NCI-H128 (cell line): ENCODE data around the gene TXNRD2.
A peak's percentile ranks its signal among the peaks of the same experiment; 100 is the strongest.

ENCODE experiments used
- DNase-seq: peaks from one replicate; lab custom pipeline; 2025; ENCODE audit not compliant: unreplicated experiment; lab: John Stamatoyannopoulos, UW

TXNRD2 gene

DNA sequence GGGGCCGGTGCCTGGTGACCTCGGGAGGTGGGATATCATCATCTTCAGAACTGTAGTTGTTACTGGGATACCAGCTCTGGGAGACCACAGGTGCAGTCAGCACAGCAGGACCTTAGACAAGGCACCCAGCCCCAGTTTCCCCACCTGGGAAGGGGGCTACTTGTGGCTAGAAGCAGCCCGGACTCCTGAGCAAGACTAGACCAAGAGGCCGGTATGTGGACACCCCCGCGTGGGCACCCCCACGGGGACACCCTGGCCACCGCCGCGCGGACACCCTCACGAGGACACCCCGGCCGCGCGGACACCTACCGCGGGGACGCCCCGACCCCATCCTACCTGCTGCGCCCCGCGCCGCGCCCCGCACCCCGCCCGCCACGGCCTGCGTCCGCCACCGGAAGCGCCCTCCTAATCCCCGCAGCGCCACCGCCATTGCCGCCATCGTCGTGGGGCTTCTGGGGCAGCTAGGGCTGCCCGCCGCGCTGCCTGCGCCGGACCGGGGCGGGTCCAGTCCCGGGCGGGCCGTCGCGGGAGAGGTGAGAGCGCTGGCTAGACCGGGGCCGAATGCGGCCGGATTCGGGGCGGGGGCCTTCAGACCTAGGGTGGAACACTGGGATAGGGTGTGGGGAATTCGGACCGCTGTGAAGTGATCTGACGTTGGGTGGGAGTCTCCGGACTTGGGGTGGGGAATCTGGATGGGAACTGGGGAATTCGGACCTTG lies at the start of gene TXNRD2, which contains the start of gene COMT:
Gene TXNRD2, minus strand, starts transcription at position 454 of the 718 bp plus-strand sequence. Its CDS starts 15 bp downstream, at position 439.
Gene COMT, plus strand, starts transcription at position 408 of the 718 bp plus-strand sequence. CDS start 20,755 bp downstream, outside the sequence.
- no peak for DNase-seq

DNA sequence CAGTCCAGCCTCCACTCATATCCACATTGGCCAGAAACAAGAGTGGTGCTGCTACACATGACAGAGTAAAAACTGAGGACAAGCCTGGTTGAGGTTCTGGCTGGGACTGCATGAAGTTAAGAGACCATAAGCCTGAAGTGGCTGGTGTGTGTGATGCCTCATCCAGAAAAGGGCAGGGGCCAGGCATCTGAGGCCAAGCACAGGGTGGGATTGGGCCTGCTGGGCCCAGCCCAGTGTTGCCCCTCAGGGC lies 49.7 kb upstream of the TXNRD2 start:
- no peak for DNase-seq

- no peak for DNase-seq
These were observed 49.2 kb upstream of the TXNRD2 start for GRCh38 chr22:19990609-19991394.

DNA sequence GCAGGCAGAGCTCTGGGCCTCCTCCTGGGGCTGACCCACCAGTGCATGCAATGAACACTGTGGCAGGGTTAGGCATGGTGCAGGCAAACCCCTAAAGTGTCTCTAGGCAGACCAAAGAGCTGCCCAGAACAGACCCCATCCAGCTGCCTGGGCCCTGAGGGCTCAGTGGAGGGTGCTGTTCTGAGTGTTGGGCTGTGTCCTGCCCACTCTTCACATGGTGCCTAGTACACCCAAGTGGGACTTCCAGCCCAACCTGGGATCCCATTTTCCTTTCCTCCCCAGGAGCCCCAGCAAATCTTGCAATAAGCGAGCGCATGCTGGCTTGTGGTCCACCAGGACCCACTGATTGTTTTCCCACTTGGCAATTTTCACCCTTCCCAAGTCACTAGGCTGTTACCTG lies 48.6 kb upstream of the TXNRD2 start:
- no peak for DNase-seq

GRCh38 chr22:19989725-19990067 lies 48.1 kb upstream of the TXNRD2 start:
- no peak for DNase-seq

- DNase-seq, result no peak
These were observed 47.5 kb upstream of the TXNRD2 start for GRCh38 chr22:19988965-19989724.

DNA sequence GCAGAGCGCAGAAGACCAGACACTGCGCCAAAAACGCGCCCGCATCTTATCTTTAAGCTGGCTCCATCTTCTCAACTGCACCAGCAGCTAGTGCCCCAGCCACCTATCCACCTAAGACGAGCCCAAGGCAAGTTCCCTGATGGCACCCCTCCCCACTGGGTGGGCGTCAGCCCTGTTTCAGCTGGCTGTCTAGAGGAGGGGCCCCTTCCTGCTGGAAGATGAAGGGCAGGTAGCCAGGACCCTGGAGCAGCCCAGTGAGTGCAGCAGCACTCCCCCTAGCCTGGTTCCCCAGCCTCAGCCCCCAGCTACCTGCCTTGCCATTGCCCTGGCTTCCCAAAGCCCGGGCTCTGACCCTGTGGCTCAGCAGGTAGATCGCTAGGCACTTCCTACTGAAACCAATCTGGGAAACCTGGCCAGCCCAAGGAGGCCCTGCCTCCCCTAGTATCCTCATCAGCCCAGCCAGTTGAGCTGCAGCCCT lies 46.8 kb upstream of the TXNRD2 start:
- no peak for DNase-seq

- DNase-seq, result no peak
These were observed 46.0 kb upstream of the TXNRD2 start for GRCh38 chr22:19987394-19988306.

GRCh38 chr22:19986410-19987341 lies 45.1 kb upstream of the TXNRD2 start:
- DNase-seq, result peak; percentile 29

- DNase-seq, result no peak
These were observed 44.4 kb upstream of the TXNRD2 start for GRCh38 chr22:19986011-19986409.

DNA sequence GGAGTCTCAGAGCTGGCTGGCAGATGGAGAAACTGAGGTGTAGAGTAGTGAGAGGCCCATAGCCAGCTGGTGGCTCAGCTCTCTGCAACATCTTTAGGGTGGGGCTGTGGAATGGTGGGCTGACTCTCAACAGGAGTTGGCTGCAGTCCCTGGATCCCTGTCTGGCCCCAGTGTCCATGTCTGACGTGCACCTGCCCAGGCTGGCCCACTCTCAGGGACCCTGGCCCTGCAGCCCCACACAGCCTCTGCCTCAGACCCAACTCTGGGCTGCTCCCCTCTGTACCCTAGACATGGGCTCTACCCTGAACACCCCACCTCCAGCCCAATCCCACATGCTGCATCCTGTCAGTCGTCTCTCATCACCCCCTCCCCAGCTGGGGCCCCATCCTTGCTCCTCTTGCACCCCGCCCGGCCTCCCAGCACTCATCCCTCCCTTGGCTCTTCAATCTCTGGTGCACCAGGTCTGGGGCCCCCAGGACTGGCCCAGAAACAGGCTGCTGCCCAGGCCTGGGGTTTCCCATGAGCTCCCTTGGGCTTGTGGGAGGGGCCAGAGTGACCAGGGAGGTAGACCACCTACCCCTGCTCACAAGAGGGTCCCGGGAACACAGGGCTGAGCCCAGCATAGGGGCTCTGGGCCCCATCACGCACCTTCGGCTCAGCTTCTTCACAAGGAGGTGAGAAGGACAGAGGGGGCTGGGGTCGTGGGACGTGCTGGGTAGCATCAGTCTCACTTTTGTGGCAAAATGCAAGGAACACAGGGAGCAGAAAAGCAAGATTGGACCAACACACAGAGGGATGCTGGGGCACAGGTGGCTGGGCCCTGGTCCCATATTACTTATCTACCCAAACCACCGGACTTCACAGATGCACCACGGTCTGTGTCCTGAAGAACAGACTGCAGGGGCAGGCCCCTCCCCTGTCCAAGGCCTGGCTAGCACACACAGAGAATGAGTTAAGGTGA lies 43.5 kb upstream of the TXNRD2 start:
- DNase-seq, result no peak

DNA sequence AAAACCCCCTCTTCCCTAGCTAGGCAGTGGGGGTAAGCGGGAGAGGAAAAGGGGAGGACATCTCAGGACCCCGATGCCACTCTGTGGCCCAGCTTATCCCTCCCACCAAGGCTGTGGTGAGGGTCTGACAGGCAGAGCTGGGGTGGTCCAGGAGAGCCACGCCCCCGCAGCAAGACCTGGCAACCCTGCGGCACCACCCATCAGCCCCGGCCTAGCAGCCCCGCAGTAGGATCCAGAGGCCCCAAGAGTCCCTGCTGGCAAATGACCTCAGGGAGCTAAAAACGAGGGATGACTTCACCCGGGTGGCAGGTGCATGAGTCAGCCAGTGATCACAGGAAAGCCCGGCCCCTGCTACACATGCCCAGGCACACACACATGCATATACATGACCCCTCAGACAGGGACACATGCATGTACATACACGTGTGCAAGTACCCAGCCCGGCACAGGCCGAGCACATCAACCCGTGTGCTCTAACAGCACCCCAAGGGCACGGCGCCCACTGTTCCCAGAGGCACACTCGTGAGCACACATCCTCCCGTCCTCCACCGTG lies 42.7 kb upstream of the TXNRD2 start:
- DNase-seq, result no peak

DNA sequence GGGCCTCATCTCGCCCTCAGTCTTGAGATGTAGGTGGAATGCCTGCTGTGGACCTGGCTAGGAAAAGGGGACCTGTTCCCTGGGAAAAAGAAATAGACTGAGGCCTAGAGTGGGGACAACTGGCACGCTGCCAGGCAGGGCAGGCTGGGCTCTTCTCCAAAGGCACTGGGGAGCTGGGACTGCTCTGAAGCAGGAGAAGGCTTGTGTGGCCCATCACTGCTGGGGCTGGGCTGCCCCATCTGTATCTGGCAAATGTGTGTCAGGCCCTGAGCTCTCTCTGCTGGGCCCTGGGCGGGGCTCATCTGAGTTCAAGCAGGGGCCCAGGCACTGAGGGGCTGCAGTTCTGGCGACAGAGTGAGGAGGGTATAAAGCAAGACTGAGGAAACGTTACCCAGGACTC lies 42.1 kb upstream of the TXNRD2 start:
- DNase-seq, result no peak

- no peak for DNase-seq
These were observed 41.5 kb upstream of the TXNRD2 start for GRCh38 chr22:19982991-19983578.

DNA sequence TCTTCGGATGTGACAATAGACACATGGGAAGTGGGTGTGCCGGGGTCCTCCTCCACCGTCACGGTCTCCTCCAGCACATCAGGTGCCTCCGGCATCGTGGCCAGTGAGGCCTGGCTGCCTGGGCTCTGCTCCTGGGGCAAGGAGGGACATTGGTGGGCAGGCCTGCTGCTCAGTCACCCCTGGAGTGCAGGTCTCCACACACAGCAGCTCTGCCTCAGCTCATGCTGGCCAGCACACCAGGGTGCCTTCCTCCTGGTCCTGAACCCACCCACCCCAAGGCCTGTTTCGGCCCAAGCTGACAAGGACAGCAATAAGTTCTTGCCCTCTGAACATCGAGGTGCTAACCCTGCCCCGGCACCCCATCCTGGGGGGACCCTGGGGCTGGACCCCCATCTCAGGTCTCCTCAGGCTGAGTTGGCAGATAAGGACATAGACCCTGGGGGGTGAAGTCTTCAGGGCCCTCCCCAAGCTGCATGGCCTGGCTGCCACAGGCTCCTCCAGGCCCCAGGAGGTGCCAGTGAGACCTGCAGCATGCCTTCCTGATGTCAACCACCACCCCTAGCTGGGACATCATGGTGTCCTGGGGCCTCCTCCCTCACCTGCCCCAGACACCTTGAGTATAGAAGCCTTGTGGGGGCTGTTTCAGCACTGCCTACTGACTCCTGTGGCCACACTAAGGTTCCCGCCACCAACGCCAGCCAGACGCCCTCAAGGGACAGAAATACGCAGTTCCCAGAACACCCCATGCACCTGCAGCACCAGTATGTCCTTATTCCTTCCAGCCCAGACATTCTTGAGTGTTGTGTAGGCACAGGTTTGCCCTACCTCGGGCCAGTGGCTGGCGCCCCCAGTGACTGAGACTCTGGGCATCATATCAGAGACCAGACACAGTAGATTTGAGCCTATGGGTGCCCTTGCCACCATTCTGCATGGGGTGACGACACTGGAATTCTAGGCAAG lies 40.6 kb upstream of the TXNRD2 start:
- no peak for DNase-seq

DNA sequence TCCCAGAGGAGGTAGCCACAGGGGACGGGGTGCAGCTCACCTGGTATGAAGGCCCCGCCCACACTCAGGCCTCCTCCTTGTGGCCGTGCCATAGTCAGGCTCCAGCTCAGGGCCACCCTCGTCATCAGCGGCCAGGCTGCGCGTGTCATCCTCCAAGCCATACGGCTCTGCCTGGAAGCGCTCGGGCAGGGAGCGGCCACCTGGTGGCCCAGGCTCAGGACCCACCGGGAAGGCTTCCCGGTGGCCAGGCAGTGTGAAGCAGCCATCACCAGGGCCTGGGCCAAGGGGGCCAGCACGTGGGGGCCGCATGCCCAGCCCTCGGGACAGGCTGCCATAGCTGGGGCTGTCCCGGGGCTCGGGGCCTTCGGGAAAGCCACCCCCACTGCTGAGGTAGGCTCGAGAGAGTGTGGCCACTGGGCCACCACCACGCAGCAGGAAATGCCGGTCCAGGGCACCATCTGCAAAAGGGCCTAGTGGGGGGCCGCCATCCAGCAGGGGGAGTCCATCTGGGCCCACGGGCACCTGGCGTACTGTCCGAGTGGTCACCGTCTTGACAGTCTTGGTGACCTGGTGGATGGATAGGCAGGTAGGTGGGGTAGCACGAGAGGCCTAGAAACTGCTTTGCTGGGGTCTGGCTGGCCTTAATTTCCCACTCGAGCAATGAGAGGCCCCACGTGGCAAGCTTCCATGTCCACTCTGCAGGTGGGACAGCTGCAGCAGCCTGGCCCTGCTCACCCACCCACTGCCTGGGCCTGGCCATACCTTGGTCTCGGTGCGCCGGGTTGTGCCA lies 39.7 kb upstream of the TXNRD2 start:
- no peak for DNase-seq
